Activated T-helper 1 cell treated with anti-CD3 and anti-CD28 coated beads, Interleukin-12 subunit alpha, Interleukin-12 subunit beta, Interleukin-2, Interleukin-4 antibody, amounts not matched to agents 30 ng/mL and 10 ng/mL and 1 ng/mL, durations not matched to agents 14 hours and 24 hours and 36 hours (primary cell): ENCODE measurements around the gene ARHGAP5. TPM values are rescaled to one million over a fixed set of nuclear protein-coding genes. Genes with fewer than 3 reads are reported as not detected.

Experiments used
- DNase-seq: peaks from one replicate; pipeline ENCODE4 v3.0.0; 2021; ENCODE audit warnings: low spot score
- H3K27ac Mint-ChIP-seq: one replicate; pipeline ENCODE4 v1.8.0; 2021; ENCODE audit warnings: mild to moderate bottlenecking, mixed read lengths
- H3K27me3 Mint-ChIP-seq: one replicate; pipeline ENCODE4 v1.8.0; 2022; ENCODE audit warnings: mild to moderate bottlenecking, moderate library complexity, mixed read lengths; ENCODE audit not compliant: insufficient read depth
- H3K36me3 Mint-ChIP-seq: one replicate; pipeline ENCODE4 v1.8.0; 2021; ENCODE audit warnings: low read depth, mixed read lengths
- H3K4me1 Mint-ChIP-seq: one replicate; pipeline ENCODE4 v1.8.0; 2021; ENCODE audit warnings: low read depth, mixed read lengths
- H3K4me3 Mint-ChIP-seq: one replicate; pipeline ENCODE4 v1.8.0; 2021; ENCODE audit warnings: mild to moderate bottlenecking, moderate library complexity, mixed read lengths
- H3K9me3 Mint-ChIP-seq: one replicate; pipeline ENCODE4 v1.8.0; 2021; ENCODE audit warnings: mixed read lengths
- intact Hi-C: fragments of 100-400 bp; cut with micrococcal nuclease; formaldehyde crosslinking; loops from one replicate; pipeline ENCODE4 v1.15.1; 2024
- total RNA-seq: library from RNA; stranded (reverse); gene quantifications from 2 replicates; pipeline ENCODE4 v1.2.3, GENCODE V29; 2022

Gene ARHGAP5
- total RNA-seq, 1 donor from 2014 or later: 31.8 TPM

GRCh38 chr14:32078858-32079216 lies 1.7 kb downstream of the ARHGAP5 start:
- Mint-ChIP-seq H3K27me3 (peaks cover 18% of the 10 kb centered on the region), H3K27ac (peak overlapping the region; percentile 91), H3K36me3 (peaks cover 6% of the 10 kb centered on the region), H3K4me1 (peaks cover 39% of the 10 kb centered on the region), H3K9me3 (no peaks in the 10 kb centered on the region), H3K4me3 (peak overlapping the region; percentile 96)
- intact Hi-C loops: loop anchor here (1.0 to 10.0 kb wide), 7 partner anchors 23 to 1966 kb away; partner anchors contain the start of genes AP4S1, HEATR5A and STRN3
- DNase-seq: no peak

- H3K27me3 Mint-ChIP-seq: peaks cover 18% of the 10 kb centered on the region
- peaks cover 6% of the 10 kb centered on the region for H3K36me3 Mint-ChIP-seq
- no peaks in the 10 kb centered on the region for H3K9me3 Mint-ChIP-seq
- DNase-seq: no peak
- peak overlapping the region; percentile 96 for H3K4me3 Mint-ChIP-seq
- peak overlapping the region; percentile 91 for H3K27ac Mint-ChIP-seq
- intact Hi-C loops: loop anchor here (1.0 to 10.0 kb wide), 5 partner anchors 23 to 1966 kb away; partner anchors contain the start of genes AP4S1 and STRN3
- H3K4me1 Mint-ChIP-seq: peaks cover 38% of the 10 kb centered on the region
These were observed 2.2 kb downstream of the ARHGAP5 start for GRCh38 chr14:32079264-32079663.

DNA sequence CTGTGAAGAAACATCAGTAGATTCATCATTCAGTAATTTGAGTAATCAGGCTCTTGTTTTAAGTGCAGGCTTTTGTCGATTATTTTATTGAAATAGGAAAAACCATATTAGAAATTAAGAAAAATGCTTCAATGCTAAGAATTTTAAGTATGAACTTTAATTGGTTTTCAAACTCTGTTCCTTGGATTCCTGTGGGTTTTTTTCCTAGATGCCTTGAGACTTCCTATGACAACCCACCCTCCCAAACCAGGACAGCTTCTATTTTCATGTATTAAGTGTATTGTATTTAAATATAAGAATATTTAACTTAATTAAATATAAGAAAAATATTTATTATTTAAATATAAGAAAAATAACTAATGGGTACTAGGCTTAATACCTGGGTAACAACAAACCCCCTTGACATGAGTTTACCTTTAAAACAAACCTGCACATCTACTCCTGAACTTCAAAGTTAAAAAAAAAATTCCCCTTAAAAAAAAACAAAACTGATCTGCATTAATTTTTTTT lies 3.0 kb downstream of the ARHGAP5 start:
- intact Hi-C loops: no loop called here
- H3K27me3 Mint-ChIP-seq: peaks cover 16% of the 10 kb centered on the region
- no peak for DNase-seq
- no peak overlapping the region for H3K27ac Mint-ChIP-seq
- no peaks in the 10 kb centered on the region for H3K9me3 Mint-ChIP-seq
- no peak overlapping the region for H3K4me3 Mint-ChIP-seq
- peaks cover 38% of the 10 kb centered on the region for H3K4me1 Mint-ChIP-seq
- peaks cover 6% of the 10 kb centered on the region for H3K36me3 Mint-ChIP-seq

- Mint-ChIP-seq H3K27ac (no peak overlapping the region), H3K4me3 (no peak overlapping the region), H3K4me1 (peaks cover 35% of the 10 kb centered on the region), H3K36me3 (peaks cover 6% of the 10 kb centered on the region), H3K27me3 (peaks cover 5% of the 10 kb centered on the region), H3K9me3 (no peaks in the 10 kb centered on the region)
- intact Hi-C loops: no loop called here
- DNase-seq: no peak
These were observed 4.8 kb downstream of the ARHGAP5 start for GRCh38 chr14:32081901-32082300.

DNA sequence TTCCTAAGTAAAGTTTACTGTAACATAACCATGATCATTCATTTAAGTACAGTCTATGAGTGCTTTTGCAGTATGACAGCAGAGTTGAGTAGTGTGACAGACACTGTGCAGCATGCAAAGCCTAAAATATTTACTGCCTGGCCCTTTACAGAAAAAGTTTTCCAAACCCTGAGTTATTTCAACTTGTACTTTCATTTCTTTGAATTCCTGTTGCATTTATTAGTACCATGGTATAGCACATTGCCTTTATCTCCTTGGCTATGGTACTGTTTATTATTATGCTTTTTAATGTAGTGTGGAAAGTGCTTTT lies 6.2 kb downstream of the ARHGAP5 start:
- intact Hi-C loops: no loop called here
- H3K9me3 Mint-ChIP-seq: no peaks in the 10 kb centered on the region
- H3K4me1 Mint-ChIP-seq: peaks cover 30% of the 10 kb centered on the region
- peaks cover 4% of the 10 kb centered on the region for H3K27me3 Mint-ChIP-seq
- peaks cover 6% of the 10 kb centered on the region for H3K36me3 Mint-ChIP-seq
- no peak overlapping the region for H3K4me3 Mint-ChIP-seq
- no peak overlapping the region for H3K27ac Mint-ChIP-seq
- DNase-seq: no peak

DNA sequence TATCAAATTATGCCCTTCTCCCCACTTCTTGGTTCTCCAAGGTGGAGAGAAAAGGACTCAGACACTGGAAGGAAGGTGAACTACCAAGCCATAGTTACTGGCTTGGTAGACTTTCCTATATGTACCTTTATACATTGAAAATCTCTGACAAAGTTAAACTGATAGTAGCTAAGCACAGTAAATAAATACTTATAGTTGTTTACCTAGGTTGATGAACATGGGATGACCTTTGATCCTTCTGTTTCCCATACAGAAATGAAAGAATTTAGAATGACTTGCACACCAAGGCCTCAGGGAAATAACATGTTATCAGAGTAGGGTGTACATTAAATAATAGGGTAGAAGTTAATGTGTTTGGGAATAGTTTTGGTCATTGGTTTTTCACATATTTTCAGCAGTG lies 6.7 kb downstream of the ARHGAP5 start:
- Mint-ChIP-seq H3K36me3 (peaks cover 6% of the 10 kb centered on the region), H3K9me3 (no peaks in the 10 kb centered on the region), H3K4me3 (no peak overlapping the region), H3K27ac (no peak overlapping the region), H3K4me1 (peaks cover 25% of the 10 kb centered on the region), H3K27me3 (peaks cover 3% of the 10 kb centered on the region)
- intact Hi-C loops: no loop called here
- DNase-seq: no peak

DNA sequence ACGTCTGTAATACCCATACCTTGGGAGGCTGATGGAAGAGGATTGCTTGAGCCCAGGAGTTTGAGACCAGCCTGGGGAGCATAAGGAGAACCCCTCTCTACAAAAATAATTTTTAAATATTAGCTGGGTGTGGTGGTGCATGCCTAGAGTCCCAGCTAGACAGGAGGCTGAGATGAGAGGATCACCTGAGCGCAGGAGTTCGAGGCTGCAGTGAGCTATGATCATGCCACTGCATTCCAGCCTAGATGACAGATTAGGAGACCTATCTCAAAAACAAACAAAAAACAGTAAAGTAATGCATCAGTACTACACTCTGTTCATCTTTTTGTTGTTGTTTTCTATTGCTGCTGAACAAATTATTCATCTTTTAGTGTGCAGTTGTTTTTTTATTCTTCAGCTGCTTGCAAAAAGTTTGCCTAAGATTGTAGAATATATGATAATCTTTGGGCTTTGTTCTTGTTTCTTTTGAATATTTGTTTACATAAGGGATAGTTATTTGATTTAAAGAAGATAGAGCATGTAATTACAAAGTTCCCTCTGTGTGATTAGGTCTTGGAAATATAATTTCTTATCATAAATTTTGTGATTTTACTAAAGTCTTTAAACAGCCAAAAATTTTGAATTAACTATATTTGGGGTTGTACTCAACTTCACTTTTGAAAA lies 8.2 kb downstream of the ARHGAP5 start:
- Mint-ChIP-seq H3K4me1 (peaks cover 16% of the 10 kb centered on the region), H3K27me3 (no peaks in the 10 kb centered on the region), H3K36me3 (peaks cover 2% of the 10 kb centered on the region), H3K4me3 (no peak overlapping the region), H3K9me3 (no peaks in the 10 kb centered on the region), H3K27ac (no peak overlapping the region)
- intact Hi-C loops: no loop called here
- no peak for DNase-seq

- H3K4me3 Mint-ChIP-seq: no peak overlapping the region
These were observed 8.8 kb downstream of the ARHGAP5 start for GRCh38 chr14:32085845-32086383.

GRCh38 chr14:32087173-32087861 lies 10.2 kb downstream of the ARHGAP5 start:
- Mint-ChIP-seq H3K27me3 (no peaks in the 10 kb centered on the region), H3K4me1 (peaks cover 6% of the 10 kb centered on the region), H3K27ac (no peak overlapping the region), H3K4me3 (no peak overlapping the region), H3K36me3 (peaks cover 14% of the 10 kb centered on the region), H3K9me3 (no peaks in the 10 kb centered on the region)
- intact Hi-C loops: no loop called here
- DNase-seq: no peak

More at GRCh38 chr14:32085845-32086383, 8.8 kb downstream of the ARHGAP5 start:
- peaks cover 8% of the 10 kb centered on the region for H3K36me3 Mint-ChIP-seq
- no peaks in the 10 kb centered on the region for H3K9me3 Mint-ChIP-seq
- no peaks in the 10 kb centered on the region for H3K27me3 Mint-ChIP-seq
- H3K27ac Mint-ChIP-seq: no peak overlapping the region
- no peak for DNase-seq
- H3K4me1 Mint-ChIP-seq: peaks cover 10% of the 10 kb centered on the region
- intact Hi-C loops: no loop called here

- Mint-ChIP-seq H3K27ac (no peak overlapping the region), H3K4me3 (no peak overlapping the region), H3K27me3 (no peaks in the 10 kb centered on the region), H3K9me3 (no peaks in the 10 kb centered on the region), H3K36me3 (peaks cover 20% of the 10 kb centered on the region), H3K4me1 (peaks cover 6% of the 10 kb centered on the region)
- no peak for DNase-seq
- intact Hi-C loops: no loop called here
These were observed 10.8 kb downstream of the ARHGAP5 start for GRCh38 chr14:32087907-32088306.

DNA sequence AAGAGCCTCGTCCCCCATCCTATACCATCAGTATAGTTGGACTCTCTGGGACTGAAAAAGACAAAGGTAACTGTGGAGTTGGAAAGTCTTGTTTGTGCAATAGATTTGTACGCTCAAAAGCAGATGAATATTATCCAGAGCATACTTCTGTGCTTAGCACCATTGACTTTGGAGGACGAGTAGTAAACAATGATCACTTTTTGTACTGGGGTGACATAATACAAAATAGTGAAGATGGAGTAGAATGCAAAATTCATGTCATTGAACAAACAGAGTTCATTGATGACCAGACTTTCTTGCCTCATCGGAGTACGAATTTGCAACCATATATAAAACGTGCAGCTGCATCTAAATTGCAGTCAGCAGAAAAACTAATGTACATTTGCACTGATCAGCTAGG lies 13.6 kb downstream of the ARHGAP5 start:
- no peaks in the 10 kb centered on the region for H3K9me3 Mint-ChIP-seq
- H3K27ac Mint-ChIP-seq: no peak overlapping the region
- H3K27me3 Mint-ChIP-seq: no peaks in the 10 kb centered on the region

DNA sequence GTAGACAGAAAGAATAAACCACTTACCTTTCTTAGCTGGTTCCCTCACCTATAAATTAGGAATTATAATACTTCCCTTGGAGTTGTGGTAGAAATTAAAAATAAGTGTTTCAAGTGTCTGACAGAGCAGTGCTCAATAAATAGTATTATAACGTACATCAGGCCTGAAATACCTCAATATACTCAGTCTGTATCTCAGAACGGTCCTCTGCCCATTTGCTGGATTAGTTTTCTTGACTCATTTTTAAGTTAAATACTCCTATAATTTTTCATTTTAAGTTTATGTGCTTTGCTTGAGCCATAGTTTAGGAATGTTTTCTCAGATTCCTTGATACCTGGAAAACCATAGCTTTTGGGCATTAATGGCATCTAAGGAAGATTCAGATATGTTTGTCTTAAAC lies 22.4 kb downstream of the ARHGAP5 start:
- Mint-ChIP-seq H3K27ac (no peak overlapping the region), H3K4me1 (peaks cover 21% of the 10 kb centered on the region), H3K36me3 (no peaks in the 10 kb centered on the region), H3K9me3 (no peaks in the 10 kb centered on the region), H3K4me3 (no peak overlapping the region), H3K27me3 (no peaks in the 10 kb centered on the region)
- DNase-seq: no peak
- intact Hi-C loops: no loop called here

More for the DNA sequence above, 13.6 kb downstream of the ARHGAP5 start:
- Mint-ChIP-seq H3K36me3 (peaks cover 31% of the 10 kb centered on the region), H3K4me1 (peaks cover 6% of the 10 kb centered on the region), H3K4me3 (no peak overlapping the region)
- intact Hi-C loops: no loop called here
- no peak for DNase-seq

GRCh38 chr14:32100175-32100574 lies 23.1 kb downstream of the ARHGAP5 start:
- Mint-ChIP-seq H3K27ac (no peak overlapping the region), H3K4me3 (no peak overlapping the region), H3K4me1 (peaks cover 21% of the 10 kb centered on the region), H3K27me3 (no peaks in the 10 kb centered on the region), H3K36me3 (no peaks in the 10 kb centered on the region), H3K9me3 (no peaks in the 10 kb centered on the region)
- no peak for DNase-seq
- intact Hi-C loops: no loop called here
